ENCODE data around the gene LRRC38.

DNA sequence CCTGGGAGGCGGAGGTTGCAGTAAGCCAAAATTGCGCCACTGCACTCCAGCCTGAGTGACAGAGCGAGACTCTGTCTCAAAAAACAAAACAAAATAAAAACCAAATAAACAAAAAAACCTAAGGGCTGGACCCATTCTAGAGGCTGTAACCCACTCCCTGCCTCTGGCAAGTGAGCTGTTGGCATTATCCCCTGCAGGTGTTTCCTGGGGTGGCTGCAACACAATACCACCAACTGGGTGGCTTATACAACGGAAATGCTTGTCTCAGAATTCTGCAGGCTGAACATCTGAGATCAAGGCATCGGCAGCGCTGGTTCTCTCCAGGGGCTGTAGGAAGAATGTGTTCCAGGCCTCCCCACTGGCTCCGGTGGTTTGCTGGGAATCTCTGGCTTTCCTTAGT is 15.2 kb downstream of the LRRC38 start:
- TF ChIP-seq LEF1 (IDR thresholded peaks at IDR 0.05; ENCODE audit: borderline replicate concordance) (no peak), CTBP1 (IDR thresholded peaks at IDR 0.05; ENCODE audit: borderline replicate concordance) (no peak), FOXA1 (IDR thresholded peaks at IDR 0.05) (no peak), ZNF384 (IDR thresholded peaks at IDR 0.05) (no peak), TARDBP (IDR thresholded peaks at IDR 0.05) (no peak), HDGF (IDR thresholded peaks at IDR 0.05; ENCODE audit: borderline replicate concordance) (no peak), FOXM1 (IDR thresholded peaks at IDR 0.05; ENCODE audit: borderline replicate concordance) (no peak), FOXK2 (IDR thresholded peaks at IDR 0.05) (no peak), NFRKB (IDR thresholded peaks at IDR 0.05) (no peak)

Data from HEK293T (cell line).